Psoas muscle (tissue), 8 donors: ENCODE measurements around the gene MAP10. TPM values are rescaled to one million over a fixed set of nuclear protein-coding genes. Genes with fewer than 3 reads are reported as not detected.
A peak's percentile ranks its signal among the peaks of the same experiment; 100 is the strongest.

Experiments used
- ATAC-seq, 4 donors: fragments of 200-7000 bp; cut with Tn5 transposase; one replicate each; pipeline ENCODE4 v1.9.1; 2020; ENCODE audit warnings: moderate library complexity in 3 of 4, mild to moderate bottlenecking in 2 of 4
- DNase-seq, 2 donors: peaks; one replicate each; pipeline ENCODE4 v3.0.0-alpha.2; 2020
- H3K27ac ChIP-seq: fragments of 200-600 bp; one replicate; pipeline ENCODE4 v1.8.0; 2022
- H3K27me3 ChIP-seq, 3 donors: fragments of 200-600 bp in 1 of 3; one replicate each; pipeline versions ENCODE4 v1.6.1 to v1.8.0; 2013 to 2022; ENCODE audit warnings: low read length in 2 of 3, mild to moderate bottlenecking in 2 of 3, moderate library complexity in 1 of 3; ENCODE audit not compliant: insufficient read depth in 3 of 3
- H3K36me3 ChIP-seq, 2 donors: fragments of 200-600 bp in 1 of 2; one replicate each; pipeline versions ENCODE4 v1.6.1 to v1.8.0; 2013 to 2022; ENCODE audit warnings: low read depth in 1 of 2, mild to moderate bottlenecking in 1 of 2, moderate library complexity in 1 of 2; ENCODE audit not compliant: insufficient read depth in 1 of 2
- H3K4me1 ChIP-seq: fragments of 200-600 bp; one replicate; pipeline ENCODE4 v1.8.0; 2022
- H3K4me3 ChIP-seq: fragments of 200-600 bp; one replicate; pipeline ENCODE4 v1.8.0; 2022; ENCODE audit warnings: mild to moderate bottlenecking
- H3K9me3 ChIP-seq: fragments of 200-600 bp; one replicate; pipeline ENCODE4 v1.8.0; 2022
- CTCF ChIP-seq: fragments of 200-600 bp; IDR thresholded peaks from one replicate; pipeline ENCODE4 v1.8.0; 2022; ENCODE audit warnings: antibody characterized with exemption
- WGBS, 3 donors: extraction: QIAGEN DNeasy Blood & Tissue Kit; methylation state at CpG; one replicate each; pipeline versions ENCODE4 v1.1.6 to v1.1.7; 2013; 5-methylcytosine and 5-hydroxymethylcytosine counted together
- intact Hi-C, 2 donors: fragments of 100-400 bp; cut with DNase I; formaldehyde crosslinking; loops; one replicate each; pipeline versions ENCODE4 v1.11.0 to v1.14.2; 2022
- polyA plus RNA-seq, 3 donors: library from polyadenylated mRNA; stranded (reverse); fragments of 200-250 nt; gene quantifications; one replicate each; pipeline ENCODE4 v1.2.3, GENCODE V29; 2013
- total RNA-seq, 4 donors: library from RNA; stranded (reverse); fragmentation: NEBNext Ultra II Directional in 2 of 4; extraction: Animal tissue kit (Norgen Biotek cat#: 25700) in 2 of 4; gene quantifications; one replicate each; pipeline versions ENCODE4 v1.2.1 to v1.2.4, GENCODE V29; 2021 to 2023
- donor health status: healthy with polysubstance abuse.
- donor health status: DM: no; HTN: no; CAD: no; lungs with moderate emphysema.
- donor health status: Bipolar disorder and iron deficiency.
- donor health status: healthy.
- donor health status: DM: yes; HTN: yes; CAD: no.
- donor health status: DM: no; HTN: no; CAD: no.
- donor health status: DM: no; HTN: no; CAD: no.
- donor health status: DM: yes; HTN: yes; CAD: no.

The MAP10 gene
- total and polyA plus RNA-seq, 7 donors = 0.84 to 4.0 (median 2.1) TPM

DNA sequence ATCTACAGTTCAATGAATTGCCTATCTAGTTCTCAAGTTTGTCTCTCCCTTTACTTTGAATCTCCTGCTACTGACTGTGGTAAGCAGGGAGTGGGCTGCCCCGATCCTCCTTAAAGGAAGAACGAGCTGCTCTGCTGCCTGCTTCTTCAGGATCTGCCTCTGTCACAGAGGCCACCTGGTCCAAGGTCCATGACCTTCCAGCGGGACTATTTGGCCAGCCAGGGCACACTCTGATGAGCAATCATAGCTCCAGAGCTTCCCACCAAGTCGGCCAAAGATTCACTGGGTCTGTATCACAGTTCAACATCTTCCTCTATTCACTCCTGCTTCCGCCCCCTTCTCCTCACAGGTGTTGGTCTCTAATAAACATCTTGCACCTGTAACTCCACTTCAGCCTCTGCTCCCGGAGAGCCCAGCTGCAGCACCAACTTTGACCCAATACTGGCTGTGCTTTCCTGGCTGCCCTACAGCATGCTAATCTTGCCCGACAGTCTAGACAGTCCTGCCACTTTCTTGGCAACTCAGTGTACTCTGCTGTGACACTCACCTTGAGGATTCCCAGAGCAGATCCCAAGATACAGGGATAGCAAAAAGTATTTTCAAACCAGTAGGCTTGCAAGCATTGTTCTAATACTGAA lies 16.9 kb upstream of the MAP10 start:
- ATAC-seq = no peak
- Histone ChIP-seq H3K9me3 (no peaks in the 10 kb centered on the region), H3K27me3 (no peaks in the 10 kb centered on the region), H3K27ac (no peak overlapping the region), H3K4me3 (no peak overlapping the region), H3K36me3 (no peaks in the 10 kb centered on the region), H3K4me1 (peaks cover 10% of the 10 kb centered on the region)
- TF ChIP-seq CTCF = no peak
- DNase-seq = no peak
- intact Hi-C loops = no loop called here
- WGBS, 3 donors = 51 to 68% (median 60%) methylated on average over 7 of the region's 7 CpGs

DNA sequence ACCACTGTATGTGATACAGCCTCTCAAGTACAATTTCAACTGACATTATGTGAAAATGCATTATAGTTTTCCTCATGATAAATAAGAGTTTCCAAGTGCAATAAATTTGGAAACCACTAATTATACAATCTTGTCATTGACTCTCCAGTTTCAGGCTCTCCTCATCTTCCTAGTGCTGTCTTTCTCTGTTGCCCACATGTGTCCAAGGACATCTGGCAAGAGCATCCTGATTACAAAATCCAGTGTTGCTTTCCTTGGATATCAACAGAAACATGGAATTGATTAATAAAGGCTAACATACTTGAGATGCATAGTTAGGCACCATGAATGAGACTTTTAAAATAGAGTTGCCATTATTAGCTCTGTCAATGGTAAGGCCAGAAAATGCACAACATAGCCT lies 15.6 kb upstream of the MAP10 start:
- no peak for ATAC-seq

GRCh38 chr1:232792949-232793348 lies 12.3 kb upstream of the MAP10 start:
- Histone ChIP-seq H3K4me3 (no peak overlapping the region), H3K36me3 (no peaks in the 10 kb centered on the region), H3K4me1 (peaks cover 32% of the 10 kb centered on the region), H3K27me3 (no peaks in the 10 kb centered on the region), H3K9me3 (no peaks in the 10 kb centered on the region), H3K27ac (peak overlapping the region; percentile 68)
- no peak for DNase-seq
- no peak for TF ChIP-seq CTCF
- intact Hi-C loops = loop anchor here in 1 of 2 donors (5.0 kb wide), 1 partner anchor 161 kb away; the partner anchor contains the start of gene SIPA1L2
- no peak for ATAC-seq

More for the DNA sequence above, 15.6 kb upstream of the MAP10 start:
- no peaks in the 10 kb centered on the region for H3K36me3 ChIP-seq
- intact Hi-C loops = loop anchor here in 1 of 2 donors (5.0 kb wide), 1 partner anchor 157 kb away; the partner anchor contains the start of gene SIPA1L2
- no peaks in the 10 kb centered on the region for H3K9me3 ChIP-seq
- H3K4me1 ChIP-seq = peaks cover 14% of the 10 kb centered on the region
- H3K27ac ChIP-seq = no peak overlapping the region
- no peak overlapping the region for H3K4me3 ChIP-seq
- TF ChIP-seq CTCF = no peak
- DNase-seq = no peak
- H3K27me3 ChIP-seq = no peaks in the 10 kb centered on the region

- intact Hi-C loops = loop anchor here in 1 of 2 donors (5.0 kb wide), 1 partner anchor 162 kb away; the partner anchor contains the start of gene SIPA1L2
- Histone ChIP-seq H3K9me3 (no peaks in the 10 kb centered on the region), H3K27ac (peak overlapping the region; percentile 68), H3K4me3 (no peak overlapping the region), H3K4me1 (peaks cover 26% of the 10 kb centered on the region), H3K36me3 (no peaks in the 10 kb centered on the region), H3K27me3 (no peaks in the 10 kb centered on the region)
- WGBS, 3 donors = 2 to 9% (median 4%) methylated on average over 3 of the region's 3 CpGs
- peak; percentile 78 to 94 (median 92) for ATAC-seq
- no peak for DNase-seq
- TF ChIP-seq CTCF = peak; percentile 19
Observed at GRCh38 chr1:232793944-232794343, 11.3 kb upstream of the MAP10 start.
